ENCODE measurements around the gene LIPK.

The LIPK gene

DNA sequence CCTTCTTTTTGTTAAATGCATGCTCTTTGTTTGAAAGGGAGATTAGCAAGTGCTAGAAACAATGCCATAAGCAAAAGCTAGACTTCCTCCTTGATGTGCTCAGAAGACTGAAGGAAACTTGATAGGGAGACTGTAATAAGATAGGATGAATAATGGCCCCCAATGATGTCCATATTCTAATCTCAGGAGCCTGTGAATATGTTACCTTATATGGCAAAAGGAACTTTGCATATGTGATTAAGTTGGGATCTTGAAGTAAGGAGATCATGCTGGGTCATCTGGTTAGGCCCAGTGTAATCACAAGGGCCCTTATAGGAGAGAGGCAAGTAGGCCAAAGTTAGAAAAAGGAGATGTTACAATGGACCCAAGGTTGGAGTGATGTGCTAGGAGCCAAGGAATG, 82.9 kb downstream of the LIPK start:
- DNase-seq, result no peak

DNA sequence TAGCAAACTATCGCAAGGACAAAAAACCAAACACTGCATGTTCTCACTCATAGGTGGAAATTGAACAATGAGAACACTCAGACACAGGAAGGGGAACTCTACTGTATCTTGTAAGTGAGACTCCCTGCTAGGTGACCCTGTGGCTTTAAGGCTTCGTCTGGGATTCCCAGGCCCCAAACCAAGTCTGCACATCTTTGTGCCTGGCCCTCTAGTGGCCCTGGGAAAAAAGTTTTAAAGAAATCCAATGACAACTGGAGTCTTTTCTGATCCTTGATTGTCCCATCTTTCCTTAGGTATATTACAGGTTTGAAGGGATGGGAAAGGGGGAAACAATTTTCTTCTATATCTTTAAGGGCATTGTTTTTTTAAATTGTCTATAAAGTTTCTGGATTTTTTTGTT, 85.9 kb downstream of the LIPK start:
- DNase-seq, result peak; percentile 18

DNA sequence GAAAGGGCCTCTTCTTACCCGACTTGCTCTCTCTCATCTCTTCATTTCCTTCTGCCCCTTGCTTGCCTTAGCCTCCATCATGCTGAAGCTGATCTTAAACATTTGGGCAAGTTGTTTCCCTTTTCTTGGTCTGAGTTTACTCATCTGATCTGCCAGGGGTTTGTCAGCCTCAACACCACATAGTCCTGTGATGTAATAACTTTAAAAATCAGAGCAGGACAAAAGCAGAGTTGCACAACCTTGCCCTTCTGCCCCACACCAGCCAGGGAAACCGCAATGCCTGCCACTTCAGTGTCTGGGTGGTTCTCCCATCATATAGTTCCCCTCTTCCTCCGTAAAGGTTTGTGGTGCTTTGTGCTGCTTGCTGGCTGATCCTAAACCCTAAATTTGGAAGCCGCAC, 86.6 kb downstream of the LIPK start:
- DNase-seq, result no peak

GRCh38 chr10:88793712-88794299, 87.8 kb downstream of the LIPK start:
- no peak for DNase-seq

DNA sequence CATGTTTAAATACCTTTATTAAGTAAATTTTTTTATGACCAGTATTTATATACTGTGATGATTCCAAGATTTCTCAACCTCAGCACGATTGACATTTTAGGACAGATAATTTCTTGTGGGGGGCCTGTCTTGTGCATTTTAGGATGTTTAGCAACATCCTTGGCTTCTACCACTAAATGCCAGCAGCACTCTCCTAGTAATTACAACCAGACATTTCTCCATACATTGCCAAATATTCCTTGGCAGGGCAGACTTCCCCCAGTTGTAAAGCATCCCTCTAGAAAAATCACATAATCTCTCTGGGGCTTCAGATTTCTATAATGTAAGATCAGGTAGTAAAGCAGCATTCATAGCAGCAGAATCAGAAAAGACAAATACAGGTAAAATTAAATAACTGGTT, 88.7 kb downstream of the LIPK start:
- no peak for DNase-seq

DNA sequence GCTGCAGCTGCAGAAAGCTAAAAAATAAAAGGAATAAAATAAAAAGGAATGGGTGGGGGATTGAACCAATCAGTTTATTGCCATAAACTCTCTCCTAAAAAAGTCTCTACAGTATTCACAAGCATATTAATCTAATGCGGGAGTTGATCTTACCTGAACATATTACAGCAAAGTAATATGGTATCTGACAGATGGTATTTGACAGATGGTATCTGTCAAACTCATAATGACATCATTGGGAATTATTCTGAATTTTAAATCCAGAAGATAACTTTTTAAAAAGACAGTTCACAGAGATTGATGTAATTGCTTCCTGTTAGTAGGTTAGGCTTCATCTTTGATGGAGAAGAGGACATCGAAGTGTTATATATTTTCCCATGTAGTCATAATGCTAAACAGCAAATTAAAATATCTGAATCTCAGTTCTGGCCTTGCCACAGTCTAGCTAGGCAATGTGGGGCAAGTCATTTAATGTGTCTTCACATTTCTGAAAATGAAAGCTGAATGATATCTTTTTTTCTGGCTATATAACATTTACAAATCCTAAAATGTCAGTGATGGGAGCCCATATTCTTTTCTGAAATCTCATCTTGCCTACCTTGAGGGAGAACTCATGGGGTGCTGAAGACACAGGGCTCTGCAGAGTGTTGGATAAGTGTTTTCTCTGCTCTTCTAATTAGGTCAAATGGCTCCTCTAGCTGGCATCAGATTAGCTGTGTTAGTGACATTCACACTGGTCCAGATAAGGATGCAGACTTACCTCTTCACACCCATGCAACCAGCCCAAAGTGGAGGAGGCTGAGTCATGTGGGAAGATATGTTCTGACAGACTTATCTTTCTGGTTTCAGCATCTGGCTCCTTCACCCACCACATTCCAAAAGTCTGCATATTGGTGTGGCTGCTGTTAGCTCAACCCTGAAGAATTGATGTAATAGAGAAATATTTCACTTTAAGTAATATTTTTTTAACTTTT, 94.4 kb downstream of the LIPK start:
- peak; percentile 55 for DNase-seq

Data from stimulated activated CD4-positive, alpha-beta T cell treated with anti-CD3 and anti-CD28 coated beads, Interleukin-15, amount 100 ng/mL, for 24 hours (primary cell).